HFFc6 (cell line): Measurements from ENCODE around the gene CMSS1. TPM values are rescaled to one million over a fixed set of nuclear protein-coding genes. Genes with fewer than 3 reads are reported as not detected.
A peak's percentile ranks its signal among the peaks of the same experiment; 100 is the strongest.
"Not testable (repeated sequence)": the region's sequence is repeated elsewhere in the genome, so short reads cannot be mapped to it uniquely, and the experiment has no call there.

ENCODE experiments used
- DNase-seq: peaks from one replicate; pipeline ENCODE4 v3.0.0-alpha.2; 2018
- H3K27ac Mint-ChIP-seq: 2 replicates; pipeline ENCODE4 v1.8.0; 2020; ENCODE audit warnings: mild to moderate bottlenecking, mixed read lengths
- H3K27me3 Mint-ChIP-seq: 2 replicates; pipeline ENCODE4 v1.8.0; 2021; ENCODE audit warnings: mild to moderate bottlenecking, moderate library complexity, mixed read lengths; ENCODE audit not compliant: insufficient read depth
- H3K36me3 Mint-ChIP-seq: 2 replicates; pipeline ENCODE4 v1.8.0; 2021; ENCODE audit warnings: low read depth, mixed read lengths
- H3K4me1 Mint-ChIP-seq: 2 replicates; pipeline ENCODE4 v1.8.0; 2020; ENCODE audit warnings: low read depth, mixed read lengths
- H3K4me3 Mint-ChIP-seq: 2 replicates; pipeline ENCODE4 v1.8.0; 2020; ENCODE audit warnings: mild to moderate bottlenecking, moderate library complexity, mixed read lengths
- H3K9me3 Mint-ChIP-seq: 2 replicates; pipeline ENCODE4 v1.8.0; 2020; ENCODE audit warnings: mild to moderate bottlenecking, mixed read lengths
- total RNA-seq, 6 experiments: library from RNA; stranded (reverse); fragmentation: NEBNext Ultra II Directional; extraction: Animal tissue kit (Norgen Biotek cat#: 25700); gene quantifications; 2 replicates in 1 of 6; 3 replicates in 5 of 6; pipeline ENCODE4 v1.2.3, GENCODE V29; 2021
- TF ChIP-seq, protein P1 (sequence below): fragments of 200-600 bp; sonication (generic); IDR thresholded peaks from 2 replicates; pipeline ENCODE4 v1.5.0; 2021; ENCODE audit warnings: antibody characterized with exemption, mild to moderate bottlenecking

Gene CMSS1
- total RNA-seq, 6 experiments from 2014 or later, result 27.8 to 47.0 (median 38.1) TPM

DNA sequence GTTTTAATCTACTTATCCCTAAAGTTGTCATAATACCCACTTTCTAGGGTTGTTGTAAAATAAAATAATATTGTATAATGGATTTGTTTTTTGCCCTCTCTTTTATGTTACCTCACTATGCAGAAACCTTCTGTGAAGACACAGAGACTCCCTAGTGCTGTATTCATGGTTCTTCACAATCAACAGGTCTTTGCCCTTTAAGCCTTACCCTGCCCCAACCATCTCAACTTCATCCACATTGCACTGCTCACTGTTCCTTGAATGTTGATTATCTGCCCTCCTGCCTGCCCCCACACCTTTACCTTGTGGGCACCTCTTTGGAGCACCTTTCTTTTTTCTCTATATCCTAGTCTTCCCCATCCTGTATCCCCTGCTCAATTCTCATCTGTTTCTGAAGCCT is 21.1 kb downstream of the CMSS1 start:
- H3K27me3 Mint-ChIP-seq, result no peaks in the 10 kb centered on the region; the same call in 1 of the 2 replicates
- no peaks in the 10 kb centered on the region for H3K36me3 Mint-ChIP-seq
- no peak for DNase-seq
- no peak overlapping the region for H3K4me3 Mint-ChIP-seq
- no peaks in the 10 kb centered on the region for H3K9me3 Mint-ChIP-seq
- TF ChIP-seq, protein P1, sequence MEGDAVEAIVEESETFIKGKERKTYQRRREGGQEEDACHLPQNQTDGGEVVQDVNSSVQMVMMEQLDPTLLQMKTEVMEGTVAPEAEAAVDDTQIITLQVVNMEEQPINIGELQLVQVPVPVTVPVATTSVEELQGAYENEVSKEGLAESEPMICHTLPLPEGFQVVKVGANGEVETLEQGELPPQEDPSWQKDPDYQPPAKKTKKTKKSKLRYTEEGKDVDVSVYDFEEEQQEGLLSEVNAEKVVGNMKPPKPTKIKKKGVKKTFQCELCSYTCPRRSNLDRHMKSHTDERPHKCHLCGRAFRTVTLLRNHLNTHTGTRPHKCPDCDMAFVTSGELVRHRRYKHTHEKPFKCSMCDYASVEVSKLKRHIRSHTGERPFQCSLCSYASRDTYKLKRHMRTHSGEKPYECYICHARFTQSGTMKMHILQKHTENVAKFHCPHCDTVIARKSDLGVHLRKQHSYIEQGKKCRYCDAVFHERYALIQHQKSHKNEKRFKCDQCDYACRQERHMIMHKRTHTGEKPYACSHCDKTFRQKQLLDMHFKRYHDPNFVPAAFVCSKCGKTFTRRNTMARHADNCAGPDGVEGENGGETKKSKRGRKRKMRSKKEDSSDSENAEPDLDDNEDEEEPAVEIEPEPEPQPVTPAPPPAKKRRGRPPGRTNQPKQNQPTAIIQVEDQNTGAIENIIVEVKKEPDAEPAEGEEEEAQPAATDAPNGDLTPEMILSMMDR, result no peak
- no peak overlapping the region for H3K27ac Mint-ChIP-seq
- peaks cover 12% of the 10 kb centered on the region for H3K4me1 Mint-ChIP-seq

DNA sequence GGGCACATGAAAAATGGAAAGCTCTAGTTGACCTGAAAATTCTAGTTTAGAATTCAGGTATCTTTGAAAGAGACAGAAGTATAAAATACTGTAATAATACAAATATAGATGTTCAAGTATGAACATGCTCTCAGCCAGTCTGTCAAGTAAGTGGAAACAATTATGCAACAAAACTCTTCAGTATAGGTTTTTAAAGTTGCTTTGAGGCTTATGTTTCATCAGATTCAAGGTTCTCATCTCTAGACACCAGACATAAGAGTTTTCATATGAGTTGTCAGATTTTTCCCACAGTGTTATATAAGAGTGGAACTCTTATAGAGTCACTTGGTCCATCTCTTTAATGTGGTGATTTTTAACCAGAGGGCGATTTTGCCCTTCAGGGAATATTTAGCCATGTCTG is 22.0 kb downstream of the CMSS1 start:
- H3K27ac Mint-ChIP-seq, result no peak overlapping the region
- H3K4me3 Mint-ChIP-seq, result no peak overlapping the region
- H3K4me1 Mint-ChIP-seq, result peaks cover 20% of the 10 kb centered on the region
- no peaks in the 10 kb centered on the region for H3K9me3 Mint-ChIP-seq
- TF ChIP-seq, protein P1, result no peak
- no peaks in the 10 kb centered on the region for H3K36me3 Mint-ChIP-seq
- DNase-seq, result no peak
- no peaks in the 10 kb centered on the region; the same call in 1 of the 2 replicates for H3K27me3 Mint-ChIP-seq

DNA sequence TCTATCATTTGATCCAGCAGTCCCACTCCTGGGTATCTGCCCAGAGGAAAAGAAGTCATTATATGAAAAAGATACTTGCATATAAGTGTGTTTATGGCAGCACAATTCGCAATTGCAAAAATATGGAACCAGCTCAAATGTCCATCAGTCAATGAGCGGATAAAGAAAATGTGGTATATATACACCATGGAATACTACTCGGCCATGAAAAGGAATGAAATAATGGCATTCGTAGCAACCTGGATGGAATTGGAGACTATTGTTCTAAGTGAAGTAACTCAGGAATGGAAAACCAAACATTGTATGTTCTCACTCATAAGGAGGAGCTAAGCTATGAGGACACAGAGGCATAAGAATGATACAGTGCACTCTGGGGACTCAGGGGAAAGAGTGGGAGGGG is 24.3 kb downstream of the CMSS1 start:
- not testable (repeated sequence) for H3K9me3 Mint-ChIP-seq, H3K27ac Mint-ChIP-seq, H3K27me3 Mint-ChIP-seq, H3K4me3 Mint-ChIP-seq, DNase-seq, H3K36me3 Mint-ChIP-seq
- peaks cover 43% of the 10 kb centered on the region for H3K4me1 Mint-ChIP-seq

DNA sequence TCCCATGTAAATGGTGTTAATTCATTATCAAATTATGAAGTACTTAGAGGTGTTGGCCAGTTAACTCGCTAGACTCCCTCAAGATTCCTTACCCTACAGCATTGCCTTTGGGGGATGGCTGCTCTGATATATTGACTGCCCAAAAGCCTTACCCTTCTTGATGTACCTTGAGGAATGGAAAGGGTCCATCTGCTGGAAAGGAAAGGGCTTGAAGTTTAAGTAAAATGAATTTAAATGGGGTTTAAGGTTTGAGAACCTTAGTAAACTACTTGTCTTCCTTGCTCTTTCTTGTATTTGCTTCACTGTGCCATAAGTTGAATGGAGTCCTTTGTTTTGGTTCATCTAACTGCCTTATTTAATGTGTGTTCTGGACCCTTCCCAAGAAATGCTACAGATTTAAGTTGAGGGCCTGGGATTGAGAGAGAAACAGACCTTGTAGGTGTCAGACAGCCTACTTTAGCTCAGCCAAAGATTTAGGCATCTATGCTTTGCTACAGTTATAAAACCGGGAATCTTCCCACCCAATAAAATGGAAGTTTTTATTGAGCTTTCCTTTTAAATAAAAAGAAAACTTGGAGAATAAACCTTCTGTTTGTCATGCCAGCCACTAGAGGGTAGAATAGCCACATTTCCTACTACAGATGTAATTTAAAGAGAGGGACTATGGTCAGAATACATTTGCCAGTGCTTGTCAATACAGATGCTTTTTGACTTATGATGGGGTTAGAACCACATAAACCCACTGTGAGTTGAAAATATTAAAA is 25.3 kb downstream of the CMSS1 start:
- Mint-ChIP-seq H3K9me3 (no peaks in the 10 kb centered on the region), H3K4me3 (peak overlapping the region; percentile 44; the same call in 1 of the 2 replicates), H3K36me3 (peaks cover 10% of the 10 kb centered on the region), H3K4me1 (peaks cover 52% of the 10 kb centered on the region), H3K27me3 (no peaks in the 10 kb centered on the region; the same call in 1 of the 2 replicates), H3K27ac (peak overlapping the region; percentile 69)
- DNase-seq, result peak; percentile 64
- TF ChIP-seq, protein P1, result peak; percentile 92

DNA sequence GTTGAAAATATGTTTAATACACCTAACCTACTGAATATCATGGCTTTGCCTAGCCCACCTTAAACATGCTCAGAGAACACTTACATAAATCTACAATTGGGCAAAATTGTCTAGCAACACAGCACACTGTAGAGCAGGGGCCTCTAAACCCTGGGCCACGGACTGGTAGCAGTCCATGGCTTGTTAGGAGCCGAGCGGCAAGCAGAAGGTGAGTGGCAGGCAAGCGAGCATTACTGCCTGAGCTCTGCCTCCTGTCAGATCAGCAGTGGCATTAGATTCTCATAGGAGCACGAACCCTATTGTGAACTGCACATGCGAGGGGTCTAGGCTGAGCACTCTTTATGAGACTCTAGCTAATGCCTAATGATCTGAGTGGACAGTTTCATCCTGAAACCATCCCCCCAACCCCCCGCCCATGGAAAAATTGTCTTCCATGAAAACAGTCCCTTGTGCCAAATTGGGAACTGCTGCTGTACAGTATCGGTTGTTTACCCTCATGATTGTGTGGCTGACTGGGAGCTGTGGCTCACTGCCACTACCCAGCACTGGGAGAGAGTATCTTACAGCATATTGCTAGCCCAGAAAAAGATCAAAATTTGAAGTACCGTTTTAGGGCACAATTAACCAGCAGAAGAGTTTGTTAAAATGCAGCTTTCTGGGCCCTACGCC is 26.1 kb downstream of the CMSS1 start:
- peak overlapping the region; percentile 69 for H3K27ac Mint-ChIP-seq
- DNase-seq, result no peak

More for the DNA sequence above, 26.1 kb downstream of the CMSS1 start:
- no peak overlapping the region for H3K4me3 Mint-ChIP-seq
- H3K27me3 Mint-ChIP-seq, result no peaks in the 10 kb centered on the region; the same call in 1 of the 2 replicates
- TF ChIP-seq, protein P1, result peak; percentile 38
- peaks cover 57% of the 10 kb centered on the region for H3K4me1 Mint-ChIP-seq
- H3K36me3 Mint-ChIP-seq, result peaks cover 10% of the 10 kb centered on the region
- H3K9me3 Mint-ChIP-seq, result no peaks in the 10 kb centered on the region
